Measurements from ENCODE around the gene FOXP2. TPM values are rescaled to one million over a fixed set of nuclear protein-coding genes. Genes with fewer than 3 reads are reported as not detected.

Gene FOXP2
- total RNA-seq, 1 experiment from 2014 or later = 0.17 TPM

- CTCF ChIA-PET = no interaction called here
- H3K9me3 Mint-ChIP-seq = no peaks in the 10 kb centered on the region
- TF ChIP-seq ATF1 (CRISPR knock-in tag; IDR thresholded peaks at IDR 0.05) = no peak
- TF ChIP-seq ZBTB21 (CRISPR knock-in tag; IDR thresholded peaks at IDR 0.05; ENCODE audit: borderline replicate concordance) = no peak
- TF ChIP-seq SP1 (CRISPR knock-in tag; conservative IDR thresholded peaks at IDR 0.05) = no peak
- no peak for TF ChIP-seq SOX15 (CRISPR knock-in tag; IDR thresholded peaks at IDR 0.05)
- peaks cover 7% of the 10 kb centered on the region for H3K4me1 Mint-ChIP-seq
- H3K36me3 Mint-ChIP-seq = no peaks in the 10 kb centered on the region
- POLR2A ChIA-PET = no interaction called here
- H3K27ac Mint-ChIP-seq = no peak overlapping the region
- DNase-seq (ENCODE audit: low spot score) (no peak), ATAC-seq (no peak)
- H3K4me3 Mint-ChIP-seq = no peak overlapping the region
- no peaks in the 10 kb centered on the region for H3K27me3 Mint-ChIP-seq (ENCODE audit: low read depth)
These were observed 46.1 kb upstream of the FOXP2 start for GRCh38 chr7:114368492-114368891.

- Mint-ChIP-seq H3K27me3 (ENCODE audit: low read depth) (no peaks in the 10 kb centered on the region), H3K9me3 (no peaks in the 10 kb centered on the region), H3K4me3 (no peak overlapping the region), H3K27ac (no peak overlapping the region), H3K4me1 (peaks cover under 1% of the 10 kb centered on the region; the same call in 1 of the 2 replicates), H3K36me3 (no peaks in the 10 kb centered on the region)
- ATAC-seq = no peak
- TF ChIP-seq NR3C1 (CRISPR knock-in tag; conservative IDR thresholded peaks at IDR 0.05; ENCODE audit: low read depth) = no peak
- TF ChIP-seq ELF4 (CRISPR knock-in tag; IDR thresholded peaks at IDR 0.05; ENCODE audit: low read depth) = no peak
- TF ChIP-seq ZSCAN18 (CRISPR knock-in tag; IDR thresholded peaks at IDR 0.05) = no peak
- no peak for TF ChIP-seq ZNF219 (CRISPR knock-in tag; IDR thresholded peaks at IDR 0.05; ENCODE audit: borderline replicate concordance)
- TF ChIP-seq ETV6 (CRISPR knock-in tag; IDR thresholded peaks at IDR 0.05) = no peak
- TF ChIP-seq ZNF138 (CRISPR knock-in tag; conservative IDR thresholded peaks at IDR 0.05) = no peak
- TF ChIP-seq ESRRA (CRISPR knock-in tag; IDR thresholded peaks at IDR 0.05; ENCODE audit: borderline replicate concordance) = no peak
- TF ChIP-seq ZNF396 (CRISPR knock-in tag; IDR thresholded peaks at IDR 0.05; ENCODE audit: borderline replicate concordance) = no peak
- TF ChIP-seq ZNF121 (CRISPR knock-in tag; IDR thresholded peaks at IDR 0.05) = no peak
- no peak for TF ChIP-seq E2F4 (CRISPR knock-in tag; IDR thresholded peaks at IDR 0.05; ENCODE audit: borderline replicate concordance, low read depth)
- no peak for TF ChIP-seq NFATC4 (CRISPR knock-in tag; IDR thresholded peaks at IDR 0.05)
- no peak for TF ChIP-seq FOXP4 (CRISPR knock-in tag; IDR thresholded peaks at IDR 0.05)
- no peak for TF ChIP-seq AFF4 (CRISPR knock-in tag; IDR thresholded peaks at IDR 0.05; ENCODE audit: borderline replicate concordance)
- no peak for TF ChIP-seq TEAD4 (CRISPR knock-in tag; IDR thresholded peaks at IDR 0.05)
- no peak for TF ChIP-seq AR (CRISPR knock-in tag; IDR thresholded peaks at IDR 0.05)
- no peak for TF ChIP-seq FOXJ3 (CRISPR knock-in tag; IDR thresholded peaks at IDR 0.05; ENCODE audit: borderline replicate concordance)
- TF ChIP-seq CREM (CRISPR knock-in tag; IDR thresholded peaks at IDR 0.05) = no peak
- no peak for TF ChIP-seq NR2C2 (CRISPR knock-in tag; IDR thresholded peaks at IDR 0.05)
- no peak for TF ChIP-seq NR1H2 (CRISPR knock-in tag; IDR thresholded peaks at IDR 0.05)
- CTCF ChIA-PET = no interaction called here
- POLR2A ChIA-PET = no interaction called here
- no peak for DNase-seq (ENCODE audit: low spot score)
These were observed 45.3 kb upstream of the FOXP2 start for GRCh38 chr7:114369294-114369693.

All from WTC11 (cell line).